Measurements from ENCODE around the gene TUBB4A.

Gene TUBB4A

GRCh38 chr19:6529937-6530385 is 27.9 kb upstream of the TUBB4A start:
- TF ChIP-seq TEAD4 (IDR thresholded peaks at IDR 0.05) (no peak), YY1 (IDR thresholded peaks at IDR 0.05; ENCODE audit: low read depth) (no peak), MAX (IDR thresholded peaks at IDR 0.05) (no peak), ZBTB7A (IDR thresholded peaks at IDR 0.05; ENCODE audit: low read depth) (no peak), EGR1 (IDR thresholded peaks at IDR 0.05) (no peak), REST (IDR thresholded peaks at IDR 0.05; ENCODE audit: low read depth) (no peak), TAF1 (IDR thresholded peaks at IDR 0.05; ENCODE audit: low read depth) (no peak), TCF12 (IDR thresholded peaks at IDR 0.05; ENCODE audit: low read depth) (no peak), USF1 (IDR thresholded peaks at IDR 0.05) (no peak), RAD21 (IDR thresholded peaks at IDR 0.05; ENCODE audit: low read depth) (no peak), FOXM1 (IDR thresholded peaks at IDR 0.05; ENCODE audit: borderline replicate concordance, low read depth) (no peak), CREB1 (IDR thresholded peaks at IDR 0.05; ENCODE audit: low read depth) (no peak), EP300 (IDR thresholded peaks at IDR 0.05; ENCODE audit: borderline replicate concordance) (no peak), CEBPB (IDR thresholded peaks at IDR 0.05) (no peak)

GRCh38 chr19:6529351-6529750 is 27.2 kb upstream of the TUBB4A start:
- no peak for TF ChIP-seq ZBTB7A (IDR thresholded peaks at IDR 0.05; ENCODE audit: low read depth)
- no peak for TF ChIP-seq EGR1 (IDR thresholded peaks at IDR 0.05)
- TF ChIP-seq TCF12 (IDR thresholded peaks at IDR 0.05; ENCODE audit: low read depth), result no peak
- TF ChIP-seq REST (IDR thresholded peaks at IDR 0.05; ENCODE audit: low read depth), result no peak

- TF ChIP-seq NFIC (IDR thresholded peaks at IDR 0.05) (no peak), USF1 (IDR thresholded peaks at IDR 0.05) (no peak), TEAD4 (IDR thresholded peaks at IDR 0.05) (no peak), ZBTB7A (IDR thresholded peaks at IDR 0.05; ENCODE audit: low read depth) (no peak), FOXM1 (IDR thresholded peaks at IDR 0.05; ENCODE audit: borderline replicate concordance, low read depth) (no peak), RAD21 (IDR thresholded peaks at IDR 0.05; ENCODE audit: low read depth) (no peak), EP300 (IDR thresholded peaks at IDR 0.05; ENCODE audit: borderline replicate concordance) (no peak), TAF1 (IDR thresholded peaks at IDR 0.05; ENCODE audit: low read depth) (no peak), MAX (IDR thresholded peaks at IDR 0.05) (no peak), EGR1 (IDR thresholded peaks at IDR 0.05) (no peak), REST (IDR thresholded peaks at IDR 0.05; ENCODE audit: low read depth) (no peak)
Measured at GRCh38 chr19:6528544-6529121, 26.5 kb upstream of the TUBB4A start.

- TF ChIP-seq NFIC (IDR thresholded peaks at IDR 0.05) (no peak), CEBPB (IDR thresholded peaks at IDR 0.05) (no peak), FOXM1 (IDR thresholded peaks at IDR 0.05; ENCODE audit: borderline replicate concordance, low read depth) (no peak), USF1 (IDR thresholded peaks at IDR 0.05) (no peak), TCF12 (IDR thresholded peaks at IDR 0.05; ENCODE audit: low read depth) (no peak), TAF1 (IDR thresholded peaks at IDR 0.05; ENCODE audit: low read depth) (no peak), TEAD4 (IDR thresholded peaks at IDR 0.05) (no peak), EGR1 (IDR thresholded peaks at IDR 0.05) (no peak), MAX (IDR thresholded peaks at IDR 0.05) (no peak), YY1 (IDR thresholded peaks at IDR 0.05; ENCODE audit: low read depth) (no peak), RAD21 (IDR thresholded peaks at IDR 0.05; ENCODE audit: low read depth) (no peak), REST (IDR thresholded peaks at IDR 0.05; ENCODE audit: low read depth) (no peak), CREB1 (IDR thresholded peaks at IDR 0.05; ENCODE audit: low read depth) (no peak), ZBTB7A (IDR thresholded peaks at IDR 0.05; ENCODE audit: low read depth) (no peak), EP300 (IDR thresholded peaks at IDR 0.05; ENCODE audit: borderline replicate concordance) (no peak)
Measured at GRCh38 chr19:6527893-6528543, 25.9 kb upstream of the TUBB4A start.
